ENCODE measurements around the gene TAF11. TPM values are rescaled to one million over a fixed set of nuclear protein-coding genes. Genes with fewer than 3 reads are reported as not detected.
"Not testable (repeated sequence)": the region's sequence is repeated elsewhere in the genome, so short reads cannot be mapped to it uniquely, and the experiment has no call there.

The TAF11 gene
- polyA plus RNA-seq, 1 experiment: 35.4 TPM

DNA sequence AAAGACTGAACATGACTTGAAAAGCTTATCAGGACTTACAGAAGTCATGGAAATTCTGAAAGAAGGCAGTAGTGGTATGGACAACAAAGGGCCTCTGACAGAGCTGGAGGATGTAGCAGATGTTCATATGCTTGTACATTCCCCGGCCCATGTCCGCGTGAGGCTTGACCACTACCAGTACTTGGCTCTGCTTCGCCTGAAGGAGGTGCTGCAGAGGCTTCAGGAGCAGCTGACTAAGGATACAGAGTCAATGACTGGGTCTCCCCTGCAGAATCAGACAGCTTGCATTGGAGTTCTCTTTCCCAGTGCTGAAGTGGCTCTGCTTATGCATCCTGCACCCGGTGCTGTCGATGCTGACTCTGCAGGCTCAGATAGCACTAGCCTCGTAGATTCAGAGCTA is 29.2 kb downstream of the TAF11 start:
- Histone ChIP-seq H3K4me3 (ENCODE audit: low read depth, low read length) (no peak overlapping the region), H3K9me3 (ENCODE audit: control insufficient read depth, insufficient read depth, low read length) (no peaks in the 10 kb centered on the region), H3K27ac (ENCODE audit: low read depth, low read length) (no peak overlapping the region), H3K27me3 (ENCODE audit: control insufficient read depth, insufficient read depth, low read length) (no peaks in the 10 kb centered on the region)
- ChIA-PET CTCF (interaction anchor here (0.6 kb wide), 1 partner anchor 14 kb away, joined by 3 read pairs; no protein-coding TSS in a partner anchor), POLR2A (no interaction called here)
- no peak for DNase-seq (ENCODE audit: low read depth, low spot score)
- TF ChIP-seq, protein P1, sequence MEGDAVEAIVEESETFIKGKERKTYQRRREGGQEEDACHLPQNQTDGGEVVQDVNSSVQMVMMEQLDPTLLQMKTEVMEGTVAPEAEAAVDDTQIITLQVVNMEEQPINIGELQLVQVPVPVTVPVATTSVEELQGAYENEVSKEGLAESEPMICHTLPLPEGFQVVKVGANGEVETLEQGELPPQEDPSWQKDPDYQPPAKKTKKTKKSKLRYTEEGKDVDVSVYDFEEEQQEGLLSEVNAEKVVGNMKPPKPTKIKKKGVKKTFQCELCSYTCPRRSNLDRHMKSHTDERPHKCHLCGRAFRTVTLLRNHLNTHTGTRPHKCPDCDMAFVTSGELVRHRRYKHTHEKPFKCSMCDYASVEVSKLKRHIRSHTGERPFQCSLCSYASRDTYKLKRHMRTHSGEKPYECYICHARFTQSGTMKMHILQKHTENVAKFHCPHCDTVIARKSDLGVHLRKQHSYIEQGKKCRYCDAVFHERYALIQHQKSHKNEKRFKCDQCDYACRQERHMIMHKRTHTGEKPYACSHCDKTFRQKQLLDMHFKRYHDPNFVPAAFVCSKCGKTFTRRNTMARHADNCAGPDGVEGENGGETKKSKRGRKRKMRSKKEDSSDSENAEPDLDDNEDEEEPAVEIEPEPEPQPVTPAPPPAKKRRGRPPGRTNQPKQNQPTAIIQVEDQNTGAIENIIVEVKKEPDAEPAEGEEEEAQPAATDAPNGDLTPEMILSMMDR (IDR thresholded peaks at IDR 0.05; ENCODE audit: low read depth, low read length): peak; percentile 15; the same call in 1 of the 2 replicates

DNA sequence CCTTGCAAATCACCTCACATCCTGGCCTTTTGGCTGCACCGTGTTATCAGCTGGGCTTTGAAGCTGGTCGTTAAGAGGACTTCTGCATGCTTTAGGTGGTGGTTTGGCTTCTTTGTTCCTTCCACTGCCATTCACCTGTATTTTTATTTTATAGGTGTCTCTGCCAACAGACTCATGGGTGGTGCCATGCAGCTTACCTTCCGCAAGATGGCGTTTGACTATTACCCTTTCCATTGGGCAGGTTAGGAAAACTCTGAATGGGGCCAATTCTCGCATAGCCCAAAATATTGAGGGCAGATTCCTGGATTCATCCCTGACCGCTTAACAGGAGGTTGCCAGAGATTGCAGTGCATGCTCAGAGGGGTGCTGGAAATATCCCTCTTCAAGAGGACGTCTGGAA is 32.4 kb downstream of the TAF11 start:
- no peak for DNase-seq (ENCODE audit: low read depth, low spot score)
- CTCF ChIA-PET: no interaction called here
- Histone ChIP-seq H3K27ac (ENCODE audit: low read depth, low read length) (no peak overlapping the region), H3K27me3 (ENCODE audit: control insufficient read depth, insufficient read depth, low read length) (no peaks in the 10 kb centered on the region), H3K4me3 (ENCODE audit: low read depth, low read length) (no peak overlapping the region), H3K9me3 (ENCODE audit: control insufficient read depth, insufficient read depth, low read length) (no peaks in the 10 kb centered on the region)
- TF ChIP-seq, protein P1 (IDR thresholded peaks at IDR 0.05; ENCODE audit: low read depth, low read length): no peak
- POLR2A ChIA-PET: no interaction called here

DNA sequence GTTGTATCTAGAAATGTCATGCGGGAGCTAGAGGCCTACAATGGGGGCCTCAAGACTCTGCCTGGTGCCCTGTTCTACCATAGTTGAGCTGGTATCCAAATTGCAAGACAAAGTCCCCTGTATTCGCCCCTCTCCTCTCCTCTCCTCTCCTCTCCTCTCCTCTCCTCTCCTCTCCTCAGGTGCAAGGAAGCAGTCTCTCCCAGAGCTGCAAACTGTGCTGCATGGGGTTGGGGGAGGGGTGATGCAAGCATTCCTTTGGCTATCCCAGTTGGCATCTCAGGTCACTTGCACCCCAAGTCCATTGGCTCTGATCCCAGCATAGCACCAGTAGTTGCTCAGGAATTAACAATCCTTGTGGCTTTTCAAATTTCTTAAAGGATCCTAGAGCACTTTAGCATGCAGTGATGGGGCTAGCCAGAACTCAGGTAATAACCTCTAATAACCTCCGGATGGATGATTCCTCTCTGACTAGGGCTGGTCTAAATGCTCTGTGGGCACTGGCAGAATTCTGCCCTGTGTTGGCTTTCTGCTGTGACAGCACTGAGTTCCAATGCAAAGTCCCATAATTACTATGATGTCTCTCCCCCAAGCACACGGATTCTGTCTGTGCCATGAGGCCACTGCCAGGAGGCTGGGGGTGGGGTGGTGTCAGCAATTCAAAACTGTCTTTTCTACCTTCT is 35.3 kb downstream of the TAF11 start:
- TF ChIP-seq, protein P1 (IDR thresholded peaks at IDR 0.05; ENCODE audit: low read depth, low read length): no peak
- no peaks in the 10 kb centered on the region for H3K27me3 ChIP-seq (ENCODE audit: control insufficient read depth, insufficient read depth, low read length)
- ChIA-PET CTCF (no interaction called here), POLR2A (no interaction called here)
- no peak overlapping the region for H3K27ac ChIP-seq (ENCODE audit: low read depth, low read length)
- DNase-seq (ENCODE audit: low read depth, low spot score): no peak
- no peaks in the 10 kb centered on the region for H3K9me3 ChIP-seq (ENCODE audit: control insufficient read depth, insufficient read depth, low read length)
- no peak overlapping the region for H3K4me3 ChIP-seq (ENCODE audit: low read depth, low read length)

DNA sequence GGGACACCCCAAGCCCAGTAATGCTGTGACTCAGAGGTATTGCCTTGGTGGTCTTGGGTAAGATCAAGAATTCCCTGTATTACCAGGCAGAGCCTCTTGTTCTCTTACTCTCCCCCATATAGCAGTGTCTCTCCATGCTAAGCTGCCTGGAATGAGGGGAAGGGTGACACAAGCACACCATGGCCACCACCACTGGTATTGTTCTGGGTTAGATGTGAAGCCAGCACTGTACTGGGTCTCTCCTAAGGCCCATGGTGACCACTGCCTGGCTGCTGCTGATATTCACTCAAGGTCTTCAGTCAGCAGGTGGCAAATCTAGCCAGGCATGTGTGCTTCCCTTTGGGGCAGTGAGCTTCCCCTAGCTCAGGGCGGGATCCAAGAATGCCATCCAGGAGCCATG is 36.5 kb downstream of the TAF11 start:
- no peaks in the 10 kb centered on the region for H3K9me3 ChIP-seq (ENCODE audit: control insufficient read depth, insufficient read depth, low read length)
- H3K27me3 ChIP-seq (ENCODE audit: control insufficient read depth, insufficient read depth, low read length): no peaks in the 10 kb centered on the region
- no peak overlapping the region for H3K4me3 ChIP-seq (ENCODE audit: low read depth, low read length)
- ChIA-PET CTCF (no interaction called here), POLR2A (no interaction called here)
- DNase-seq (ENCODE audit: low read depth, low spot score): no peak
- H3K27ac ChIP-seq (ENCODE audit: low read depth, low read length): no peak overlapping the region
- TF ChIP-seq, protein P1 (IDR thresholded peaks at IDR 0.05; ENCODE audit: low read depth, low read length): no peak

DNA sequence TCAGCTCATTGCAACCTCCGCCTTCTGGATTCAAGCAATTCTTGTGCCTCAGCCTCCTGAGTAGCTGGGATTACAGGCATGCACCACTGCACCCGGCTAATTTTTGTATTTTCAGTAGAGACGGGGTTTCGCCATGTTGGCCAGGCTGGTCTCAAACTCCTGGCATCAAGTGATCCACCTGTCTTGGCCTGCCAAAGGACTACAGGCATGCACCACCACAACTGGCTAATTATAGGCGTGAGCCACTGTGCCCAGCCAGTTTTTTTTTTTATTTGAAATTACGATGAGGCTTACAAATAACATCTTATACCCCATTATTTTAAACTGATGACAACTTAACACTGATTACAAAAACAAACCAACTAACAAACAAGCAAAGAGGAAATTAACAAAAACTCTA is 38.8 kb downstream of the TAF11 start:
- H3K9me3 ChIP-seq (ENCODE audit: control insufficient read depth, insufficient read depth, low read length); H3K27me3 ChIP-seq (ENCODE audit: control insufficient read depth, insufficient read depth, low read length); CTCF ChIA-PET; H3K27ac ChIP-seq (ENCODE audit: low read depth, low read length); H3K4me3 ChIP-seq (ENCODE audit: low read depth, low read length); DNase-seq (ENCODE audit: low read depth, low spot score): not testable (repeated sequence)
- POLR2A ChIA-PET: interaction anchor here (0.7 kb wide), 1 partner anchor 14 kb away, joined by 7 read pairs; no protein-coding TSS in a partner anchor

Data from AG04450 (cell line).